HCT116 (cell line): Measurements from ENCODE around the gene SEPTIN5. TPM values are rescaled to one million over a fixed set of nuclear protein-coding genes. Genes with fewer than 3 reads are reported as not detected.
A peak's percentile ranks its signal among the peaks of the same experiment; 100 is the strongest.

Experiments used
- ATAC-seq: fragments of 200-7000 bp; cut with Tn5 transposase; 2 replicates; pipeline ENCODE4 v1.9.1; 2020; ENCODE audit warnings: mild to moderate bottlenecking, moderate library complexity
- BruUV-seq: library from RNA; stranded (reverse); fragments of 400-500 nt; replicated peaks from 2 replicates; lab custom pipeline; 2021; lab: Mats Ljungman, UMichigan
- CTCF ChIA-PET: fragments of 300-600 bp; sonication (Branson Sonifier 250); formaldehyde crosslinking; loops from one replicate; lab custom pipeline; 2021; ENCODE audit warnings: antibody characterized with exemption; lab: Charles Lee
- POLR2A ChIA-PET: fragments of 300-600, 350-600 bp; sonication (Branson Sonifier 250); formaldehyde crosslinking; loops from one replicate; lab custom pipeline; 2021; ENCODE audit warnings: antibody characterized with exemption; lab: Charles Lee
- RAD21 ChIA-PET, 2 experiments: fragments of 300-600 bp; sonication (Branson Sonifier 250); formaldehyde crosslinking; loops; one replicate each; lab custom pipeline; 2023; ENCODE audit warnings: low total read pairs in 2 of 2; ENCODE audit not compliant: uncharacterized antibody in 2 of 2, unreplicated experiment in 2 of 2, low non-redundant PET in 1 of 2; lab: Charles Lee
- DNase-seq: peaks from one replicate; pipeline ENCODE4 v3.0.0-alpha.2; 2010; ENCODE audit warnings: low read depth, low spot score
- H2AFZ ChIP-seq: fragments of 200-600 bp; shearing (Covaris generic), sonication (generic); 2 replicates; pipeline ENCODE4 v1.6.1; 2017; ENCODE audit warnings: low read depth, mixed run types, mixed read lengths, antibody characterized with exemption, low read length; ENCODE audit not compliant: poor library complexity, severe bottlenecking
- H3K27ac ChIP-seq: 2 replicates; pipeline ENCODE4 v1.5.1; 2012; ENCODE audit warnings: low read depth, low read length
- H3K27me3 ChIP-seq: fragments of 200-600 bp; sonication (generic); 2 replicates; pipeline ENCODE4 v1.6.1; 2016; ENCODE audit warnings: mixed run types, low read length, mixed read lengths; ENCODE audit not compliant: insufficient read depth
- H3K36me3 ChIP-seq, 2 experiments: fragments of 200-500 bp in 1 of 2; fragments of 200-600 bp in 1 of 2; sonication (Bioruptor generic) in 1 of 2; sonication (generic) in 1 of 2; 2 replicates each; pipeline versions ENCODE4 v1.5.1 to v1.6.1; 2014 to 2016; ENCODE audit warnings: low read length in 2 of 2, inconsistent platforms in 1 of 2, mixed read lengths in 1 of 2, mixed run types in 1 of 2; ENCODE audit not compliant: insufficient read depth in 2 of 2, control insufficient read depth in 1 of 2
- H3K4me1 ChIP-seq, 2 experiments: fragments of 200-600 bp in 1 of 2; sonication (generic) in 1 of 2; 2 replicates each; pipeline versions ENCODE4 v1.5.1 to v1.6.1; 2012 to 2017; ENCODE audit warnings: low read length in 2 of 2, inconsistent platforms in 1 of 2, mild to moderate bottlenecking in 1 of 2, mixed read lengths in 1 of 2, mixed run types in 1 of 2, moderate library complexity in 1 of 2; ENCODE audit not compliant: insufficient read depth in 2 of 2, control insufficient read depth in 1 of 2
- H3K4me2 ChIP-seq: fragments of 200-600 bp; sonication (generic); 2 replicates; pipeline ENCODE4 v1.6.1; 2017; ENCODE audit warnings: mixed run types, low read length, mixed read lengths
- H3K4me3 ChIP-seq, 2 experiments: fragments of 200-600 bp in 1 of 2; sonication (generic) in 1 of 2; replicated peaks in 1 of 2; 2 replicates each; pipeline ENCODE4 v1.5.1; 2011 to 2016; ENCODE audit warnings: low read length in 2 of 2, control low read depth in 1 of 2, low read depth in 1 of 2, mild to moderate bottlenecking in 1 of 2, mixed read lengths in 1 of 2, mixed run types in 1 of 2
- H3K79me2 ChIP-seq: fragments of 200-600 bp; sonication (generic); 2 replicates; pipeline ENCODE4 v1.6.1; 2017; ENCODE audit warnings: mild to moderate bottlenecking, mixed run types, low read length, moderate library complexity, mixed read lengths; ENCODE audit not compliant: insufficient read depth
- H3K9ac ChIP-seq: fragments of 200-600 bp; sonication (generic); 2 replicates; pipeline ENCODE4 v1.6.1; 2016; ENCODE audit warnings: low read length, mixed read lengths
- H3K9me2 ChIP-seq: fragments of 200-600 bp; sonication (generic), shearing (Covaris generic); 2 replicates; pipeline ENCODE4 v1.6.1; 2017; ENCODE audit warnings: mixed run types, mild to moderate bottlenecking, moderate library complexity; ENCODE audit not compliant: insufficient read depth
- H3K9me3 ChIP-seq, 2 experiments: fragments of 200-500 bp in 1 of 2; fragments of 200-600 bp in 1 of 2; sonication (Bioruptor generic) in 1 of 2; sonication (generic) in 1 of 2; 2 replicates each; pipeline ENCODE4 v1.6.1; 2014 to 2017; ENCODE audit warnings: low read length in 2 of 2, mixed read lengths in 2 of 2, inconsistent platforms in 1 of 2, low read depth in 1 of 2, mild to moderate bottlenecking in 1 of 2, mixed run types in 1 of 2, moderate library complexity in 1 of 2; ENCODE audit not compliant: control insufficient read depth in 1 of 2, insufficient read depth in 1 of 2
- H4K20me1 ChIP-seq: fragments of 200-600 bp; sonication (generic), shearing (Covaris generic); 2 replicates; pipeline ENCODE4 v1.6.1; 2017; ENCODE audit warnings: mixed run types, mild to moderate bottlenecking, moderate library complexity; ENCODE audit not compliant: insufficient read depth
- CBX3 ChIP-seq: IDR thresholded peaks from 2 replicates; pipeline ENCODE4 v1.6.1; 2012; ENCODE audit warnings: low read depth
- EGR1 ChIP-seq: IDR thresholded peaks from 2 replicates; pipeline ENCODE4 v1.6.1; 2012; ENCODE audit warnings: low read depth
- ELF1 ChIP-seq: IDR thresholded peaks from 2 replicates; pipeline ENCODE4 v1.6.1; 2012; ENCODE audit warnings: low read depth, borderline replicate concordance
- EZH2 ChIP-seq: fragments of 200-600 bp; sonication (generic); IDR thresholded peaks from 2 replicates; pipeline ENCODE4 v1.6.1; 2017; ENCODE audit warnings: antibody characterized with exemption, mixed run types
- EZH2phosphoT487 ChIP-seq: fragments of 200-600 bp; IDR thresholded peaks from 2 replicates; pipeline ENCODE4 v1.6.1; 2018; ENCODE audit warnings: antibody characterized with exemption, borderline replicate concordance
- FOSL1 ChIP-seq: IDR thresholded peaks from 2 replicates; pipeline ENCODE4 v1.6.1; 2012; ENCODE audit warnings: low read depth
- JUND ChIP-seq: IDR thresholded peaks from 2 replicates; pipeline ENCODE4 v1.6.1; 2012
- POLR2A ChIP-seq: IDR thresholded peaks from 2 replicates; pipeline ENCODE4 v1.7.0; 2011; ENCODE audit warnings: borderline replicate concordance; ENCODE audit not compliant: insufficient read depth, insufficient read length; ENCODE audit errors: extremely low read depth
- SIN3A ChIP-seq: IDR thresholded peaks from 2 replicates; pipeline ENCODE4 v1.6.1; 2012; ENCODE audit warnings: low read depth
- SRF ChIP-seq: IDR thresholded peaks from 2 replicates; pipeline ENCODE4 v1.6.1; 2012; ENCODE audit warnings: low read depth
- ZFX ChIP-seq: fragments of 450-650 bp; IDR thresholded peaks from 2 replicates; pipeline ENCODE4 v1.6.1; 2017
- intact Hi-C: fragments of 100-400 bp; cut with micrococcal nuclease; formaldehyde crosslinking; loops from 2 replicates; pipeline ENCODE4 v1.10.0; 2022
- total RNA-seq: library from RNA; stranded (reverse); gene quantifications from one replicate; pipeline ENCODE4 v1.2.1, GENCODE V29; 2021; ENCODE audit not compliant: unreplicated experiment
- TF ChIP-seq, protein P1 (sequence below), 3 experiments: fragments of 200-600 bp in 1 of 3; sonication (generic) in 1 of 3; IDR thresholded peaks in 2 of 3; conservative IDR thresholded peaks in 1 of 3; 2 replicates each; pipeline ENCODE4 v1.5.1; 2012 to 2017; ENCODE audit warnings: low read depth in 2 of 3, low read length in 2 of 3, antibody characterized with exemption in 1 of 3, borderline replicate concordance in 1 of 3, control low read depth in 1 of 3, mild to moderate bottlenecking in 1 of 3, mixed read lengths in 1 of 3, mixed run types in 1 of 3, moderate library complexity in 1 of 3; ENCODE audit not compliant: insufficient read depth in 1 of 3
- TF ChIP-seq, protein P2 (sequence below): IDR thresholded peaks from 2 replicates; pipeline ENCODE4 v1.6.1; 2012; ENCODE audit warnings: low read depth
- TF ChIP-seq, protein P3 (sequence below): IDR thresholded peaks from 2 replicates; pipeline ENCODE4 v1.6.1; 2011; ENCODE audit warnings: mild to moderate bottlenecking, low read length, moderate library complexity; ENCODE audit not compliant: insufficient replicate concordance; ENCODE audit errors: extremely low read depth

SEPTIN5 gene
- total RNA-seq, 1 experiment from 2014 or later = 9.0 TPM

DNA sequence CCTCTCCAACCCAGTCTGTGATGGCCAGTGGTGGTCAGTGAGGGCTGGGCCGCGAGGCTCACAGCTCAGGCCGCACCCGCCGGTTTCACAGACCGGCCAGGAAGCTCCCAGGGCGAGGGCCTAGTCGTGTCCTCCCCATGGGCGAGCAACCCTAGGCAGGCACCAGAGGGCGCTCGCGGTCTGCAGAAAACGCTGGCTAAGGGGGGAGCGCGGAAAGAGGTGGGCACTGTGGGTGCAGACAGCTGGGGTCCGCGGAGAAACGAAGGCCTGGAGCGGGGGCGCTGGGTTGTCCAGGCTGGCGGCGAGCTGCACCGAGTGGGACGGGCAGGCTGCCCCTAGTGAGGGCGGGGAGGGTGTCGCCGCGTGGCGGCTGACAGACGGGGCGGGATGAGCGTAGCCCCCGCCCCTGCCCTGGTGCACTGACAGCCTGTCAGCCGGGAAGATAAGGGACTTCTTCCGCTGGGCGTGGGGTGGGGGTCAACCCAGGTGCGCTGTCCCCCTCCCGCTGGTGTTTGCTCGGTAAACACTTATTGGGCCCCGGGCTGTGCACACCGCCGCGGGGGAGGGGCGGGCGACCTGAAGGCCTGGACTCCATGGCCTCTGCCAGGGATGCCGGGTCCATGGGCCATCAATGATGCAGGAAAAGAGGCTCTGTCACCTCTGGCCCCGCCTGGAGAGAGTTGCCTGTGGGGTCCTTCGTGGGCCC lies 16.5 kb downstream of the SEPTIN5 start (continued):
- TF ChIP-seq SIN3A (no peak), JUND (no peak)

DNA sequence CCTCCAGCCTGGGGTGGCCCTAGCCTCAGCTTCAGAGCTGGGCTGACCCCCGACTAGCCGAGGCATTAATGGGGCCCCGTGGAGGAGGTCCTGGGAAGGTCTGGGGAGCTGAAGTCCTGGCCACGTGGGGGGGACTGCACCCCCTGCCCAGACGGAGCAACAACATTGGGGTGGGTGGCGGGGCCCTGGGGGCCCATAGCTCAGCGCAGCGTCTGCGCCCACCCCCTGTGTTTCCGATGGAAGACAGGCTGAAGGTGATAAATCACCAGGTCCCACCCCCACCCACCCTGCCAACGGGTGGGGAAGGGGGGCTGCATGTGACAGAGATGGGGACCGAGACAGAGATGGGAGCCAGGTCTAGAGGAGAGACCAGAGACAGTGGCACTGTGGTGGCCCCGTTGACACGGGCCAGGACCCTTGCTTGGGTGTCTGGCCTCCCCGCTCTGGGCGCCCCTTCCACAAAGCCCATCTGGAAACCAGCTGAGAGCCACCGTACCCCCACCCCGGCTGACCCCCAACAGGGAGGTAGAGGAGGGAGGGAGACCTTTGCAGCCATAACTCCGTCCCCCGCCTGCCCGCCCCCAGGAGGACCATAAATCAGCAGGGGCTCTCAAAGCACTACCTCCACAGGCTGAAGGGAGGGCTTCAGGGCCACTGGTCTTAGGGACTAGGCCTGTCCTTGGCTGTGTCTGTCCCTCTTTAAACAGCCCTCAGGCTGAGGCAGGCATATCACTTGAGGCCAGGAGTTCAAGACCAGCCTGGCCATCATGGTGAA lies 17.2 kb downstream of the SEPTIN5 start:
- ATAC-seq (no peak), DNase-seq (no peak)
- Histone ChIP-seq H3K9me3 (no peaks in the 10 kb centered on the region), H3K9ac (no peak overlapping the region), H3K36me3 (no peaks in the 10 kb centered on the region), H3K4me2 (peak overlapping the region; percentile 88), H4K20me1 (no peaks in the 10 kb centered on the region), H3K4me3 (no peak overlapping the region), H3K79me2 (no peaks in the 10 kb centered on the region), H3K27ac (no peak overlapping the region), H3K4me1 (peaks cover 0 to 12% of the 10 kb centered on the region in 2 experiments; a peak in 2 of 4 replicates), H2AFZ (no peak overlapping the region), H3K9me2 (no peaks in the 10 kb centered on the region), H3K27me3 (no peaks in the 10 kb centered on the region)
- ChIA-PET RAD21 (interaction anchor here (1.3 to 2.3 kb wide), 4 partner anchors 52 to 179 kb away, joined by 3 to 43 read pairs (median 16); no protein-coding TSS in a partner anchor), POLR2A (no interaction called here), CTCF (interaction anchor here (1.1 to 3.9 kb wide), 11 partner anchors 10 to 398 kb away, joined by 3 to 123 read pairs (median 7); no protein-coding TSS in a partner anchor)
- TF ChIP-seq ZFX (no peak), CBX3 (no peak), SIN3A (no peak), SRF (no peak), POLR2A (no peak), ELF1 (no peak), EZH2phosphoT487 (no peak), FOSL1 (no peak), EGR1 (no peak), EZH2 (no peak), JUND (no peak)
- TF ChIP-seq, protein P1, sequence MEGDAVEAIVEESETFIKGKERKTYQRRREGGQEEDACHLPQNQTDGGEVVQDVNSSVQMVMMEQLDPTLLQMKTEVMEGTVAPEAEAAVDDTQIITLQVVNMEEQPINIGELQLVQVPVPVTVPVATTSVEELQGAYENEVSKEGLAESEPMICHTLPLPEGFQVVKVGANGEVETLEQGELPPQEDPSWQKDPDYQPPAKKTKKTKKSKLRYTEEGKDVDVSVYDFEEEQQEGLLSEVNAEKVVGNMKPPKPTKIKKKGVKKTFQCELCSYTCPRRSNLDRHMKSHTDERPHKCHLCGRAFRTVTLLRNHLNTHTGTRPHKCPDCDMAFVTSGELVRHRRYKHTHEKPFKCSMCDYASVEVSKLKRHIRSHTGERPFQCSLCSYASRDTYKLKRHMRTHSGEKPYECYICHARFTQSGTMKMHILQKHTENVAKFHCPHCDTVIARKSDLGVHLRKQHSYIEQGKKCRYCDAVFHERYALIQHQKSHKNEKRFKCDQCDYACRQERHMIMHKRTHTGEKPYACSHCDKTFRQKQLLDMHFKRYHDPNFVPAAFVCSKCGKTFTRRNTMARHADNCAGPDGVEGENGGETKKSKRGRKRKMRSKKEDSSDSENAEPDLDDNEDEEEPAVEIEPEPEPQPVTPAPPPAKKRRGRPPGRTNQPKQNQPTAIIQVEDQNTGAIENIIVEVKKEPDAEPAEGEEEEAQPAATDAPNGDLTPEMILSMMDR (IDR thresholded peaks at IDR 0.05 in 2 of 3, conservative IDR thresholded peaks at IDR 0.05 in 1 of 3; ENCODE audit: borderline replicate concordance in 1 of 3, insufficient read depth in 1 of 3, low read depth in 2 of 3, low read length in 2 of 3) = no peak
- TF ChIP-seq, protein P2, sequence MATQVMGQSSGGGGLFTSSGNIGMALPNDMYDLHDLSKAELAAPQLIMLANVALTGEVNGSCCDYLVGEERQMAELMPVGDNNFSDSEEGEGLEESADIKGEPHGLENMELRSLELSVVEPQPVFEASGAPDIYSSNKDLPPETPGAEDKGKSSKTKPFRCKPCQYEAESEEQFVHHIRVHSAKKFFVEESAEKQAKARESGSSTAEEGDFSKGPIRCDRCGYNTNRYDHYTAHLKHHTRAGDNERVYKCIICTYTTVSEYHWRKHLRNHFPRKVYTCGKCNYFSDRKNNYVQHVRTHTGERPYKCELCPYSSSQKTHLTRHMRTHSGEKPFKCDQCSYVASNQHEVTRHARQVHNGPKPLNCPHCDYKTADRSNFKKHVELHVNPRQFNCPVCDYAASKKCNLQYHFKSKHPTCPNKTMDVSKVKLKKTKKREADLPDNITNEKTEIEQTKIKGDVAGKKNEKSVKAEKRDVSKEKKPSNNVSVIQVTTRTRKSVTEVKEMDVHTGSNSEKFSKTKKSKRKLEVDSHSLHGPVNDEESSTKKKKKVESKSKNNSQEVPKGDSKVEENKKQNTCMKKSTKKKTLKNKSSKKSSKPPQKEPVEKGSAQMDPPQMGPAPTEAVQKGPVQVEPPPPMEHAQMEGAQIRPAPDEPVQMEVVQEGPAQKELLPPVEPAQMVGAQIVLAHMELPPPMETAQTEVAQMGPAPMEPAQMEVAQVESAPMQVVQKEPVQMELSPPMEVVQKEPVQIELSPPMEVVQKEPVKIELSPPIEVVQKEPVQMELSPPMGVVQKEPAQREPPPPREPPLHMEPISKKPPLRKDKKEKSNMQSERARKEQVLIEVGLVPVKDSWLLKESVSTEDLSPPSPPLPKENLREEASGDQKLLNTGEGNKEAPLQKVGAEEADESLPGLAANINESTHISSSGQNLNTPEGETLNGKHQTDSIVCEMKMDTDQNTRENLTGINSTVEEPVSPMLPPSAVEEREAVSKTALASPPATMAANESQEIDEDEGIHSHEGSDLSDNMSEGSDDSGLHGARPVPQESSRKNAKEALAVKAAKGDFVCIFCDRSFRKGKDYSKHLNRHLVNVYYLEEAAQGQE = no peak
- TF ChIP-seq, protein P3, sequence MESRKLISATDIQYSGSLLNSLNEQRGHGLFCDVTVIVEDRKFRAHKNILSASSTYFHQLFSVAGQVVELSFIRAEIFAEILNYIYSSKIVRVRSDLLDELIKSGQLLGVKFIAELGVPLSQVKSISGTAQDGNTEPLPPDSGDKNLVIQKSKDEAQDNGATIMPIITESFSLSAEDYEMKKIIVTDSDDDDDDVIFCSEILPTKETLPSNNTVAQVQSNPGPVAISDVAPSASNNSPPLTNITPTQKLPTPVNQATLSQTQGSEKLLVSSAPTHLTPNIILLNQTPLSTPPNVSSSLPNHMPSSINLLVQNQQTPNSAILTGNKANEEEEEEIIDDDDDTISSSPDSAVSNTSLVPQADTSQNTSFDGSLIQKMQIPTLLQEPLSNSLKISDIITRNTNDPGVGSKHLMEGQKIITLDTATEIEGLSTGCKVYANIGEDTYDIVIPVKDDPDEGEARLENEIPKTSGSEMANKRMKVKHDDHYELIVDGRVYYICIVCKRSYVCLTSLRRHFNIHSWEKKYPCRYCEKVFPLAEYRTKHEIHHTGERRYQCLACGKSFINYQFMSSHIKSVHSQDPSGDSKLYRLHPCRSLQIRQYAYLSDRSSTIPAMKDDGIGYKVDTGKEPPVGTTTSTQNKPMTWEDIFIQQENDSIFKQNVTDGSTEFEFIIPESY = no peak
- intact Hi-C loops = loop anchor here (2.0 kb wide), 2 partner anchors 25 to 227 kb away; no protein-coding TSS in a partner anchor
- BruUV-seq = no TSS peak
